MM.1S (cell line): ENCODE measurements around the gene STXBP6.

ENCODE experiments used
- DNase-seq: peaks from one replicate; pipeline ENCODE4 v3.0.0-alpha.2; 2015
- H2AFZ ChIP-seq: fragments of 300-600 bp; sonication (generic); 2 replicates; pipeline ENCODE4 v1.6.0; 2016; ENCODE audit warnings: antibody characterized with exemption, low read length
- H3F3A ChIP-seq: fragments of 300-600 bp; sonication (generic); 2 replicates; pipeline ENCODE4 v1.6.1; 2016; ENCODE audit warnings: mild to moderate bottlenecking, antibody characterized with exemption, low read length, moderate library complexity, mixed read lengths; ENCODE audit not compliant: insufficient read depth
- H3K27ac ChIP-seq: fragments of 300-600 bp; sonication (generic); 2 replicates; pipeline ENCODE4 v1.5.1; 2016; ENCODE audit warnings: mild to moderate bottlenecking, low read length
- H3K27me3 ChIP-seq: fragments of 300-600 bp; sonication (generic); replicated peaks from 2 replicates; pipeline ENCODE4 v1.6.0; 2016; ENCODE audit warnings: low read length; ENCODE audit not compliant: insufficient read depth
- H3K36me3 ChIP-seq: fragments of 300-600 bp; sonication (generic); replicated peaks from 2 replicates; pipeline ENCODE4 v1.6.1; 2016; ENCODE audit warnings: mild to moderate bottlenecking, low read length, mixed read lengths; ENCODE audit not compliant: insufficient read depth
- H3K4me1 ChIP-seq: fragments of 300-600 bp; sonication (generic); 2 replicates; pipeline ENCODE4 v1.6.1; 2016; ENCODE audit warnings: low read length, mixed read lengths
- H3K4me2 ChIP-seq: fragments of 300-600 bp; sonication (generic); 2 replicates; pipeline ENCODE4 v1.6.0; 2016; ENCODE audit warnings: low read depth, low read length
- H3K4me3 ChIP-seq: fragments of 300-600 bp; sonication (generic); 2 replicates; pipeline ENCODE4 v1.5.1; 2016; ENCODE audit warnings: low read length, mixed read lengths
- H3K79me2 ChIP-seq: fragments of 300-600 bp; sonication (generic); 2 replicates; pipeline ENCODE4 v1.6.1; 2016; ENCODE audit warnings: mixed run types, low read length, mixed read lengths
- H3K9ac ChIP-seq: fragments of 300-600 bp; sonication (generic); 2 replicates; pipeline ENCODE4 v1.6.1; 2016; ENCODE audit warnings: low read length, mixed read lengths
- H3K9me2 ChIP-seq: fragments of 300-600 bp; sonication (generic); replicated peaks from 2 replicates; pipeline ENCODE4 v1.6.1; 2016; ENCODE audit warnings: mild to moderate bottlenecking, low read length, mixed read lengths; ENCODE audit not compliant: insufficient read depth
- H3K9me3 ChIP-seq: fragments of 300-600 bp; sonication (generic); replicated peaks from 2 replicates; pipeline ENCODE4 v1.6.1; 2016; ENCODE audit warnings: mild to moderate bottlenecking, low read length, mixed read lengths; ENCODE audit not compliant: insufficient read depth
- H4K20me1 ChIP-seq: fragments of 300-600 bp; sonication (generic); 2 replicates; pipeline ENCODE4 v1.6.1; 2016; ENCODE audit warnings: mild to moderate bottlenecking, low read length, moderate library complexity, mixed read lengths; ENCODE audit not compliant: insufficient read depth
- CTCF ChIP-seq: fragments of 300-600 bp; sonication (generic); IDR thresholded peaks from 2 replicates; pipeline ENCODE4 v1.5.1; 2016; ENCODE audit warnings: antibody characterized with exemption, low read length, mixed read lengths
- EZH2 ChIP-seq: fragments of 300-600 bp; sonication (generic); optimal IDR thresholded peaks from 2 replicates; pipeline ENCODE3; 2017; ENCODE audit warnings: low read depth, mild to moderate bottlenecking, antibody characterized with exemption, low read length, mixed read lengths
- EZH2phosphoT487 ChIP-seq: fragments of 300-600 bp; sonication (generic); IDR thresholded peaks from 2 replicates; pipeline ENCODE4 v1.6.1; 2018; ENCODE audit warnings: antibody characterized with exemption, low read length

Gene STXBP6

GRCh38 chr14:24941719-24942118 lies 108.2 kb downstream of the STXBP6 start:
- Histone ChIP-seq H2AFZ (no peak overlapping the region), H3F3A (peaks cover 26% of the 10 kb centered on the region), H3K9me3 (no peaks in the 10 kb centered on the region), H4K20me1 (no peaks in the 10 kb centered on the region), H3K79me2 (no peaks in the 10 kb centered on the region), H3K4me3 (no peak overlapping the region), H3K36me3 (no peaks in the 10 kb centered on the region), H3K4me2 (peak overlapping the region; percentile 45), H3K27me3 (no peaks in the 10 kb centered on the region), H3K4me1 (peaks cover 30% of the 10 kb centered on the region), H3K9ac (no peak overlapping the region), H3K27ac (peak overlapping the region; percentile 52; the same call in 1 of the 2 replicates), H3K9me2 (no peaks in the 10 kb centered on the region)
- TF ChIP-seq EZH2phosphoT487 (no peak), CTCF (no peak), EZH2 (no peak)
- DNase-seq: peak; percentile 83

- Histone ChIP-seq H3K27ac (no peak overlapping the region), H3K36me3 (no peaks in the 10 kb centered on the region), H3K4me2 (no peak overlapping the region), H3K9me3 (no peaks in the 10 kb centered on the region), H3K9me2 (no peaks in the 10 kb centered on the region), H4K20me1 (no peaks in the 10 kb centered on the region), H3F3A (peaks cover 26% of the 10 kb centered on the region), H3K4me3 (no peak overlapping the region), H2AFZ (no peak overlapping the region), H3K4me1 (peaks cover 30% of the 10 kb centered on the region), H3K9ac (no peak overlapping the region), H3K79me2 (no peaks in the 10 kb centered on the region), H3K27me3 (no peaks in the 10 kb centered on the region)
- no peak for TF ChIP-seq CTCF
- TF ChIP-seq EZH2phosphoT487: no peak
- no peak for TF ChIP-seq EZH2
- DNase-seq: no peak
Observed at GRCh38 chr14:24940213-24940783, 109.6 kb downstream of the STXBP6 start.

GRCh38 chr14:24938593-24938992 lies 111.4 kb downstream of the STXBP6 start:
- H4K20me1 ChIP-seq: no peaks in the 10 kb centered on the region
- peaks cover 25% of the 10 kb centered on the region for H3F3A ChIP-seq
- H3K79me2 ChIP-seq: no peaks in the 10 kb centered on the region
- peaks cover 24% of the 10 kb centered on the region for H3K4me1 ChIP-seq
- H3K9ac ChIP-seq: no peak overlapping the region
- no peak for TF ChIP-seq CTCF
- no peak for TF ChIP-seq EZH2
- TF ChIP-seq EZH2phosphoT487: no peak
- H3K4me2 ChIP-seq: no peak overlapping the region
- no peak overlapping the region for H2AFZ ChIP-seq
- H3K4me3 ChIP-seq: no peak overlapping the region
- H3K36me3 ChIP-seq: no peaks in the 10 kb centered on the region
- H3K9me2 ChIP-seq: no peaks in the 10 kb centered on the region
- no peaks in the 10 kb centered on the region for H3K9me3 ChIP-seq
- no peak overlapping the region for H3K27ac ChIP-seq
- no peak for DNase-seq
- H3K27me3 ChIP-seq: no peaks in the 10 kb centered on the region
